Lung (tissue), 12 donors: ENCODE results near the gene TBC1D22A. TPM values are rescaled to one million over a fixed set of nuclear protein-coding genes. Genes with fewer than 3 reads are reported as not detected.

Experiments
- ATAC-seq: fragments of 200-7000 bp; cut with Tn5 transposase; one replicate; pipeline ENCODE4 v1.9.1; 2020; ENCODE audit warnings: moderate number of reproducible peaks; ENCODE audit not compliant: insufficient read depth, low FRiP score
- DNase-seq, 3 donors: peaks; one replicate each; pipeline ENCODE4 v3.0.0-alpha.2; 2013 to 2017
- H3K27ac ChIP-seq, 2 donors: one replicate each; pipeline ENCODE4 v1.5.1; 2013; ENCODE audit warnings: mild to moderate bottlenecking in 2 of 2, moderate library complexity in 2 of 2, control low read depth in 1 of 2, inconsistent platforms in 1 of 2, low read depth in 1 of 2, low read length in 1 of 2
- H3K27me3 ChIP-seq, 3 donors: one replicate each; pipeline ENCODE4 v1.5.1; 2013; ENCODE audit warnings: low read length in 2 of 3; ENCODE audit not compliant: control insufficient read depth in 3 of 3, insufficient read depth in 3 of 3
- H3K36me3 ChIP-seq, 4 donors: one replicate each; pipeline ENCODE4 v1.5.1; 2013; ENCODE audit warnings: low read length in 4 of 4, mild to moderate bottlenecking in 1 of 4, moderate library complexity in 1 of 4; ENCODE audit not compliant: control insufficient read depth in 4 of 4, insufficient read depth in 4 of 4
- H3K4me1 ChIP-seq, 5 donors: one replicate each; pipeline ENCODE4 v1.5.1; 2013; ENCODE audit warnings: low read length in 5 of 5, mild to moderate bottlenecking in 2 of 5, moderate library complexity in 1 of 5; ENCODE audit not compliant: control insufficient read depth in 5 of 5, insufficient read depth in 5 of 5
- H3K4me3 ChIP-seq: one replicate; pipeline ENCODE4 v1.5.1; 2013; ENCODE audit warnings: mild to moderate bottlenecking, control low read depth, moderate library complexity
- H3K9ac ChIP-seq, 2 donors: one replicate each; pipeline ENCODE4 v1.5.1; 2013; ENCODE audit warnings: low read length in 2 of 2, control low read depth in 1 of 2; ENCODE audit not compliant: insufficient read depth in 1 of 2
- H3K9me3 ChIP-seq, 4 donors: one replicate each; pipeline ENCODE4 v1.5.1; 2013; ENCODE audit warnings: low read length in 3 of 4, mild to moderate bottlenecking in 1 of 4, moderate library complexity in 1 of 4; ENCODE audit not compliant: control insufficient read depth in 4 of 4, insufficient read depth in 3 of 4
- WGBS, 2 donors: extraction: QIAGEN DNeasy Blood & Tissue Kit; methylation state at CpG; one replicate each; pipeline ENCODE4 v1.1.7; 2013; 5-methylcytosine and 5-hydroxymethylcytosine counted together
- polyA plus RNA-seq, 2 donors: library from polyadenylated mRNA; stranded (reverse); fragments of 200-250 nt; gene quantifications; one replicate each; pipeline ENCODE4 v1.2.1, GENCODE V29; 2013
- total RNA-seq, 2 donors: library from RNA; depleted of rRNA in 1 of 2; stranded (reverse); fragments of >200 nt in 1 of 2; gene quantifications; one replicate each; pipeline ENCODE4 v1.2.1, GENCODE V29; 2014 to 2021
- TF ChIP-seq, protein P1 (sequence below): IDR thresholded peaks from 2 replicates; pipeline ENCODE4 v1.5.1; 2012; ENCODE audit warnings: mild to moderate bottlenecking; ENCODE audit errors: control extremely low read depth, extremely low read depth
- donor health status: control.
- donor health status: control.
- donor health status: Bipolar disorder and iron deficiency.
- donor health status: healthy.
- donor health status: DM: yes; HTN: yes; CAD: no.

The TBC1D22A gene
- total and polyA plus RNA-seq, 4 donors = 20.2 to 38.4 (median 21.0) TPM

DNA sequence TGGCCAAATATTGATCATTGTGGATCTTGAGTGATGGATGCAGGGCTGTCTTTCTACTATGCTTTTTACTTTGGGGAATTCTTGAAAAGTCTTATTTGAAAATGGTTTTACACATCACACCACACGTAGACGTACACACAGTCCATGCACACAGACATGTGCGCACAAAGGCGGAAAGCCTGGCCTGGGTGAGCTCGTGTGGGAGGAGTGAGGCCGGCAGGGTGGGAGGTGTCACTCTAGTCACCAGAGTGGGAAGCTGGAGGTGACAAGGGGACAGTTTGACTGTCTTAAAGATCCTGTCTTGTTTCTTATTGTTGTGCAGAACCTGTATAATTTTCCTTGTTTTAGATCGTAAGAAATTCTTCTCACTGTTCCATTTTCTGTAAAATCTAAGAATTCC is 326.9 kb downstream of the TBC1D22A start:
- H3K27ac ChIP-seq = no peak overlapping the region
- ATAC-seq = no peak
- no peaks in the 10 kb centered on the region for H3K27me3 ChIP-seq
- no peaks in the 10 kb centered on the region for H3K9me3 ChIP-seq
- peaks cover 0 to 22% (median 3%) of the 10 kb centered on the region in 5 donors for H3K4me1 ChIP-seq
- no peak overlapping the region for H3K4me3 ChIP-seq
- TF ChIP-seq, protein P1, sequence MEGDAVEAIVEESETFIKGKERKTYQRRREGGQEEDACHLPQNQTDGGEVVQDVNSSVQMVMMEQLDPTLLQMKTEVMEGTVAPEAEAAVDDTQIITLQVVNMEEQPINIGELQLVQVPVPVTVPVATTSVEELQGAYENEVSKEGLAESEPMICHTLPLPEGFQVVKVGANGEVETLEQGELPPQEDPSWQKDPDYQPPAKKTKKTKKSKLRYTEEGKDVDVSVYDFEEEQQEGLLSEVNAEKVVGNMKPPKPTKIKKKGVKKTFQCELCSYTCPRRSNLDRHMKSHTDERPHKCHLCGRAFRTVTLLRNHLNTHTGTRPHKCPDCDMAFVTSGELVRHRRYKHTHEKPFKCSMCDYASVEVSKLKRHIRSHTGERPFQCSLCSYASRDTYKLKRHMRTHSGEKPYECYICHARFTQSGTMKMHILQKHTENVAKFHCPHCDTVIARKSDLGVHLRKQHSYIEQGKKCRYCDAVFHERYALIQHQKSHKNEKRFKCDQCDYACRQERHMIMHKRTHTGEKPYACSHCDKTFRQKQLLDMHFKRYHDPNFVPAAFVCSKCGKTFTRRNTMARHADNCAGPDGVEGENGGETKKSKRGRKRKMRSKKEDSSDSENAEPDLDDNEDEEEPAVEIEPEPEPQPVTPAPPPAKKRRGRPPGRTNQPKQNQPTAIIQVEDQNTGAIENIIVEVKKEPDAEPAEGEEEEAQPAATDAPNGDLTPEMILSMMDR = no peak
- no peak for DNase-seq
- no peak overlapping the region for H3K9ac ChIP-seq
- no peaks in the 10 kb centered on the region for H3K36me3 ChIP-seq
- 85% methylated on average over 7 of the region's 7 CpGs for WGBS, 2 donors

DNA sequence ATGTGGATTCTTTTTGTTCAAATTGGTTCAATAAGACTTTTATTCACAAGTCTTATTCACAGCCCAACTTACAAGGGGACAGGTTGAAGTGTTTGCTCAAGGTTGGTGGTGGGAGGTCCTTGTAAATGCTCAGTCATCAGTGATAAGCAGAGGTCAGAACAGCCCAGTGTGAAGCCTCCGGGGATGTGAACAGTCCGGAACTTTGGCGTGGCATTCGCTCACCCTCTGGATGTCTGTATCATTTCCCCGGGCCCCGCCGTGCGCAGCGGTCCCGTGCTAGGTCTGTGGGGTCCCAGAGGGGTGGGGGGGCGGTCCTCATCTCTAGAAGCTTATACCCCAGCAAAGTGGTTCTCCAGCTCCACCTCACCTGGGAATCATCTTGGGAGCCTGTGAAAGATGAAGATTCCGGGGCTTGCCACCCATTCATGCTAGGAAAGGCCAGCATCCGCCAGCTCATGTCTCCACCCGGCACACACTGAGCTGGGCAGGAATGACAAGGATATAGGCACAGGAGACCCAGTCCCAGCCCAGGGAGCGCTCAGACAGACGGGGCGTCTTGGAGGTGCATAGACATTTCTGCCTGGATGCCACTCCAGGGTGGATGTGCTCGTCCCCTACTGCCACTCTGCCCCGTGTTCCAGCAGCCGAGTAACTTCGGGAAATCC is 327.5 kb downstream of the TBC1D22A start:
- H3K27ac ChIP-seq = no peak overlapping the region
- ATAC-seq (no peak), DNase-seq (peak in 1 of 3 donors; percentile 34)
- no peak overlapping the region for H3K9ac ChIP-seq
- no peaks in the 10 kb centered on the region for H3K9me3 ChIP-seq
- WGBS, 2 donors = 72 to 84% methylated on average over 21 of the region's 21 CpGs
- peaks cover 0 to 22% (median 3%) of the 10 kb centered on the region in 5 donors for H3K4me1 ChIP-seq
- TF ChIP-seq, protein P1 = no peak
- no peaks in the 10 kb centered on the region for H3K36me3 ChIP-seq
- H3K27me3 ChIP-seq = no peaks in the 10 kb centered on the region
- no peak overlapping the region for H3K4me3 ChIP-seq

DNA sequence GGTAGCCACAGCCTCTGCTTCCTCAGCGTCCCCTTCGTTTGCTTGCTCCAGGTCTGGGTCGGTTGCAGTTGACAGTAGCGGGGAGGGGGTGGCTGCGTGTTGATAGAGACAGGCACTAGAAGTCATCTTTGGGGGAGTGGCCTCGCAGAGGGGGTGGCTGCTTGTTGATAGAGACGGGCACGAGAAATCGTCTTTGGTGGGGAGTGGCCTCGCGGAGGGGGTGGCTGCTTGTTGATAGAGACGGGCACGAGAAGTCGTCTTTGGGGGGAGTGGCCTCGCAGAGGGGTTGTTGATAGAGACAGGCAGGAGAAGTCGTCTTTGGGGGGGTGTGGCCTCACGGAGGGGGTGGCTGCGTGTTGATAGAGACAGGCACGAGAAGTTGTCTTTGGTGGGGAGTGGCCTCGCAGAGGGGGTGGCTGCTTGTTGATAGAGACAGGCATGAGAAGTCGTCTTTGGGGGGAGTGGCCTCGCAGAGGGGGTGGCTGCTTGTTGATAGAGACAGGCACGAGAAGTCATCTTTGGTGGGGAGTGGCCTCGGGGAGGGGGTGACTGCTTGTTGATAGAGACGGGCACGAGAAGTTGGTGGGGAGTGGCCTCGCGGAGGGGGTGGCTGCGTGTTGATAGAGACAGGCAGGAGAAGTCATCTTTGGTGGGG is 328.3 kb downstream of the TBC1D22A start:
- no peak for ATAC-seq
- Histone ChIP-seq H3K9me3 (no peaks in the 10 kb centered on the region), H3K36me3 (no peaks in the 10 kb centered on the region), H3K4me3 (no peak overlapping the region), H3K27me3 (no peaks in the 10 kb centered on the region), H3K9ac (peak overlapping the region in 1 of 2 donors; percentile 40), H3K4me1 (peaks cover 0 to 22% (median 3%) of the 10 kb centered on the region in 5 donors), H3K27ac (no peak overlapping the region)
- DNase-seq = peak; percentile 71 to 81 (median 80)
- TF ChIP-seq, protein P1 = no peak
- WGBS, 2 donors = 14 to 16% methylated on average over 29 of the region's 29 CpGs
